GM12872 (cell line): ENCODE results near the gene HDGFL2.

Source experiments
- TF ChIP-seq, protein P1 (sequence below): IDR thresholded peaks from 3 replicates; pipeline ENCODE4 v1.5.1; 2011; ENCODE audit warnings: low read depth, mild to moderate bottlenecking, low read length, moderate library complexity; ENCODE audit not compliant: insufficient read depth

The HDGFL2 gene

DNA sequence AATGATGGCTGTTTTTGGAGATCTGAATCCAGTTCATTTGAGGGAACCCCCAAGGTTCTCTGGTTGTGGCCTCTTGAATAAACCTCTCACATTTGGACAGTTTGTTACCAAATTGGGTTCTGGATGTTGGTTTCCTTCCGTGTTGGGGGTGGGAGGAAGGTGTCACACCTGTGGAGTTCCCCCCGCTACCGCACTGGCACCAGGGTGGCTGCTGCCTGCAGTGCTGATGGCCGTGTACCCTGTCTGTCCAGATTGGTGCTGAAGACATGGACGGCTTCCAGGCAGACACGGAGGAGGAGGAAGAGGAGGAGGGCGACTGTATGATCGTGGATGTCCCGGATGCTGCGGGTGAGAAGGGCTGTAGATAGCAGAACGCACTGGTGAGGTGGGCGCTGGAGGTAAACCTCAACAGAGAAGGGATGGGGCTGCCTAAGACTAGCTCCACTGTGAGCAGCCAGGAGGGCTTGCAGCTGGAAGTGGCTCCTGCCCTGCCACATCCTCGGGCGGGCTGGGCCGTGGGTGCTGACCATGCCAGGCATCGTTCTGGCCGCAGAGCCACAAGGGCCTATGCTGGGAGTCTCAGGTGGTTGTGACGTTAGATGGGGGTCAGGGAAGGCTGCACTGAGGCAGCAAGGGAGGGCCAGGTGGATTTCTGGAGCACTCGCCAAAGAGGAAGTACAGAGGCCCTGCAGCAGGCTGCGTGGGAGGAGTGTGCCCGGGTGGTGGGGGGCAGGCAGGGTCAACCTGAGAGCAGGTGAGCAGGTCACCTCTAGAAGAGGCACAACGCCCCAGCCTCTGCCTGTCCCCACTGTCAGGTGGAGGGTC, 29.9 kb upstream of the HDGFL2 start:
- TF ChIP-seq, protein P1, sequence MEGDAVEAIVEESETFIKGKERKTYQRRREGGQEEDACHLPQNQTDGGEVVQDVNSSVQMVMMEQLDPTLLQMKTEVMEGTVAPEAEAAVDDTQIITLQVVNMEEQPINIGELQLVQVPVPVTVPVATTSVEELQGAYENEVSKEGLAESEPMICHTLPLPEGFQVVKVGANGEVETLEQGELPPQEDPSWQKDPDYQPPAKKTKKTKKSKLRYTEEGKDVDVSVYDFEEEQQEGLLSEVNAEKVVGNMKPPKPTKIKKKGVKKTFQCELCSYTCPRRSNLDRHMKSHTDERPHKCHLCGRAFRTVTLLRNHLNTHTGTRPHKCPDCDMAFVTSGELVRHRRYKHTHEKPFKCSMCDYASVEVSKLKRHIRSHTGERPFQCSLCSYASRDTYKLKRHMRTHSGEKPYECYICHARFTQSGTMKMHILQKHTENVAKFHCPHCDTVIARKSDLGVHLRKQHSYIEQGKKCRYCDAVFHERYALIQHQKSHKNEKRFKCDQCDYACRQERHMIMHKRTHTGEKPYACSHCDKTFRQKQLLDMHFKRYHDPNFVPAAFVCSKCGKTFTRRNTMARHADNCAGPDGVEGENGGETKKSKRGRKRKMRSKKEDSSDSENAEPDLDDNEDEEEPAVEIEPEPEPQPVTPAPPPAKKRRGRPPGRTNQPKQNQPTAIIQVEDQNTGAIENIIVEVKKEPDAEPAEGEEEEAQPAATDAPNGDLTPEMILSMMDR: no peak

DNA sequence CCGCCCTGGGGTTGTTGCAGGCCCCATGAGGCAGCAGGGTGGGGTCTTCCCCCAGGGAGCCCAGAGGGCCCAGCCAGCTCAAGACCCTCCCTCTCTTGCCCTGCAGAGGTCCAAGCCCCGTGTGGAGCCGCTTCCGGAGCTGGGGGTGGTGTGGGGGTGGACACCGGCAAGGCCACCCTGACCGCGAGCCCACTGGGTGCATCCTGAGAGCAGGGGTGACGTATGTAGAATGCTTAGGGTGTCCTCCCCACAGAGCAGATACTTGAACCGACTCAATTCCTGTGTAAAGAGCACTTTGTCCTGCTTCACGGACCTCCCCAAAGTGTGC, 29.3 kb upstream of the HDGFL2 start:
- TF ChIP-seq, protein P1: no peak

DNA sequence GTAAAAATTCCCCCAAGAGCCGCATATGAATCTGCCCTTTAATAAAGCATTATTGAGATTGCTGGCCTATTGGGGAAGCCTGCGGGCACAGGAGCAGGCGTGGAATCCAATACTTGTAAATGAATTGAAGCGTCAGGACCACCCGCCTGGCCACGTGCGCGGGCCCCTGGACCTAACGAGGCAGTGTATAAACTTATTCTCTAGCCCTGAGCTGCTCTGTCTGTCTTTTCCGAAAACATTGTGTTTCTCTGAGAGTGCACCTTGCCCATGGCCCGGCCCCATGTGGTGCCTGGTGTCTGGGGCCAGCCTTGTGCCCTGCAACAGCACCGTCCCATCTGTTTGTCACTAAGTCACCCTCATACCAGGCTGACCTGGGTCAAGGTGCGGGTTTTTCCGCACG, 28.9 kb upstream of the HDGFL2 start:
- TF ChIP-seq, protein P1: no peak

DNA sequence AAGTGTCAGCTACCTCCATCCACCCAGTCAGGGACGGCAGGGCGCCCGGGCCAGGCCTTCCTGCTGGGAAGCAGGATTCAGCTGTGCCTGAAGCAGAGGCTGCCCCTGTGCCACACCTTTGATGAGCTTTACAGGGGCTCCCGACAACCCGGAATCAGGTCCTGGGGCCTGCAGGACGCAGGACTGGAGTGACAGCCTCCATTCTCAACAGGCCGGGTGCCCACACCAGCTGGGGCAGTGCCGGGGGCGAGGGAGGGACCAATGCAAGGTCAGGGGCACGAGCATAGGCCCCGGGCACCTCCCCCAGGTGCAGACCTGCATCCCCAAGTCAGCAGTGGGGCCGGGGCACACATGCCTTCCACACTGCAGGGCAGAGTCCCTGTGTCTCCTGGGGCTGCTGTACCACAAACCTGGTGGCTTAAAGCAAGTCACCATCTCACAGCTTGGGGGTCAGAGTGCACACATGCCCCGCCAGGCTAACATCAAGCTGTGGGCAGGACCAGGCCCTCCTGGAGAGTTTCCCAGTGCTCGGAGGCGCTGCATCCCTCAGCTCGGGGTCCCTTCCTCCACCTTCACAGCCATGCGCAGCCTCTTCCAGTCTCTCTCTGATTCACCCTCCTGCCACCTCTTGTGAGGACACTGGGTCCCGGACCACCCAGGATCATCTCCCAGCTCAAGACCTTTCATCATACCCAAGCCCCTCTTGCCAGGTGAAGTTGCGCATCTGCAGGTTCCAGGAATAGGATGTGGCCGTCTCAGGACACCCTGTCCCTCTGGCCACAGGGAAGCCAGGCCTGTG, 27.9 kb upstream of the HDGFL2 start:
- TF ChIP-seq, protein P1: no peak

DNA sequence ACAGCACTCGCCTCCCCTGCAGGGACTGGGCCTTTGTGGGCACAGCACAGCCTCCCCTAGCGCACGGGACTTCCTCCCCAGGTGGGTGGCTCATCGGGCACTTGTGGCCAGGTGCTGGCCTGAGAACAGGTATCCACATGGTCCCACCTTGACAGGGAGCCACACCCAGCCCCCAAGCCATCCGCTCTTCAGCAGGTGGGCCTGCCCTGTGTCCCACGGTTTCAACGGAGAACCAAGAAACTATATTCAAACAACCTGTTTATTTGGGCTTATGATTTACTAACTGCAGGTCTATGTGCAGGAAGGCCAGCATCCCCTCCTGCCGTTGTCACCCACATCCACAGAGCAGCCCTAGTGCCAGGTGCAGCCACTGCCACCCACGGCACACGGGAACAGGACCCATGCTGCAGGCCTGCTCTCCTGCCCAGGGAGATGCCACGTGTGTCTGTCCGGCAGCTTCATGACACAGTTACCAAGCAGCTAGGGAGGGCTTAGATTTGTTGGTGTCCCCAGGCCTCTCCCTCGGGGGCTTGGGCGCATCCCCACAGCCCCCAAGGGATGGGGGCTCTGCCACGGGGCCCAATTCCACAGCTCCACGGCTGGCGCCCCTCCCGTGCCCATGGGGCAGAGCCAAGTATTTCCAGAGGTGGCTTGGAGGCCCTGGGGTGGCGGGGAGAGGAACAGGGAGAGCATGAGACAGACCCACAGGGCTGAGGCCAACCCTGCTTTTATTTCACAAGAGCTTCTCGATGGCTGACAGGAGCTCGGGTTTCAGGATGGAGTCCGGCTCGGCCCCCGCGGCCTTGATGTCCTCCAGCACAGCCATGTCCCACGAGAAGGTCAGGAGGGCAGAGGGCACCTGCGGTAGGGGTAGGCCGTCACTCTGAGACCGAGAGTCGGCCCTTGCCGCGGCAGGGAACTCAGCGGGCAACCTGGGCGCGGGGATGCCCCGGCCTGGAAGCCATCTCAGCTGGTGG, 27.0 kb upstream of the HDGFL2 start:
- TF ChIP-seq, protein P1: no peak

DNA sequence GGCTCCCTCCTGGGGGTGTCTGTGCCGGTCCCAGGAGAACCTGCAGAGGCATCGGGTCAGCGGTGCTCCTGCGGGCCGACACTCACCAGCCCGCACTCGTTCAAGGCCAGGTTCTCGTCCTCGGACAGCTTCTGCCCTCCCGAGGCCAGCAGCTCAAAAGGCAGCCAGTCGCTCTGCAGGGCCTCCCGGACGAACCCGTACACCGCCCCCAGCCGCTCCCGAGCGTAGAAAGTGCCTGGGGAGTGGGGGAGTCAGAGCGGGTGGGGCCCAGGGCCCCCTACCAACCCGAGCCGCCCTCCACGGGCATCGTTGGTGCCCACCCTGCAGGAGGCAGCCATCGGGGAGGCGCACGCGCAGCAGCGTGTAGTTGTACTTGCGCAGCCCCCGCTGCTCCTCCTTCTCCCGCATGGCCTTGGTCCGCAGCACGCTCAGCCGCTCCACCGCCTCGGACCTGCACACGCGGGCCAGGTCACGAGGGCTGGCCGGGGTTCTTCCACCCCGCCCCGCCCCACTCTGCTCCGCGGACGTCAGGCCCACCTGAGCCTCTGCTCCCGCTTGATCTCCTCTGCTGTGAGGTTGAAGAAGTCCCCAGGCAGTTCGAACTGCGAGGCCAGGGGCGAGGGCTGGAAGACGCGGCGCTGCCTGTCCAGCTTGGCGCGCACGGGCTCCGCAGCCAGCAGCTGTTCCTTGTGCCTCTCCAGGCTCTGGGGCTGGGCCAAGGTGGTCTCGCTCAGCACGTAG, 26.0 kb upstream of the HDGFL2 start:
- TF ChIP-seq, protein P1: no peak
